ENCODE measurements around the gene NPAS3. TPM values are rescaled to one million over a fixed set of nuclear protein-coding genes. Genes with fewer than 3 reads are reported as not detected.

NPAS3 gene
- total and polyA plus RNA-seq, 11 donors, result 0.15 to 3.4 (median 0.92) TPM

GRCh38 chr14:33521192-33521591 is 582.5 kb downstream of the NPAS3 start:
- Histone ChIP-seq H3K9me3 (no peaks in the 10 kb centered on the region), H3K4me3 (no peak overlapping the region), H3K36me3 (no peaks in the 10 kb centered on the region), H3K4me1 (no peaks in the 10 kb centered on the region), H3K27ac (no peak overlapping the region), H3K27me3 (no peaks in the 10 kb centered on the region)
- DNase-seq (no peak), ATAC-seq (no peak)
- TF ChIP-seq, protein P1, sequence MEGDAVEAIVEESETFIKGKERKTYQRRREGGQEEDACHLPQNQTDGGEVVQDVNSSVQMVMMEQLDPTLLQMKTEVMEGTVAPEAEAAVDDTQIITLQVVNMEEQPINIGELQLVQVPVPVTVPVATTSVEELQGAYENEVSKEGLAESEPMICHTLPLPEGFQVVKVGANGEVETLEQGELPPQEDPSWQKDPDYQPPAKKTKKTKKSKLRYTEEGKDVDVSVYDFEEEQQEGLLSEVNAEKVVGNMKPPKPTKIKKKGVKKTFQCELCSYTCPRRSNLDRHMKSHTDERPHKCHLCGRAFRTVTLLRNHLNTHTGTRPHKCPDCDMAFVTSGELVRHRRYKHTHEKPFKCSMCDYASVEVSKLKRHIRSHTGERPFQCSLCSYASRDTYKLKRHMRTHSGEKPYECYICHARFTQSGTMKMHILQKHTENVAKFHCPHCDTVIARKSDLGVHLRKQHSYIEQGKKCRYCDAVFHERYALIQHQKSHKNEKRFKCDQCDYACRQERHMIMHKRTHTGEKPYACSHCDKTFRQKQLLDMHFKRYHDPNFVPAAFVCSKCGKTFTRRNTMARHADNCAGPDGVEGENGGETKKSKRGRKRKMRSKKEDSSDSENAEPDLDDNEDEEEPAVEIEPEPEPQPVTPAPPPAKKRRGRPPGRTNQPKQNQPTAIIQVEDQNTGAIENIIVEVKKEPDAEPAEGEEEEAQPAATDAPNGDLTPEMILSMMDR (IDR thresholded peaks at IDR 0.05), result no peak
- no peak for TF ChIP-seq POLR2A (IDR thresholded peaks at IDR 0.05)
- intact Hi-C loops (cut with DNase I), result no loop called here
- 47 to 75% (median 55%) methylated on average over 2 of the region's 2 CpGs for WGBS, 4 donors

DNA sequence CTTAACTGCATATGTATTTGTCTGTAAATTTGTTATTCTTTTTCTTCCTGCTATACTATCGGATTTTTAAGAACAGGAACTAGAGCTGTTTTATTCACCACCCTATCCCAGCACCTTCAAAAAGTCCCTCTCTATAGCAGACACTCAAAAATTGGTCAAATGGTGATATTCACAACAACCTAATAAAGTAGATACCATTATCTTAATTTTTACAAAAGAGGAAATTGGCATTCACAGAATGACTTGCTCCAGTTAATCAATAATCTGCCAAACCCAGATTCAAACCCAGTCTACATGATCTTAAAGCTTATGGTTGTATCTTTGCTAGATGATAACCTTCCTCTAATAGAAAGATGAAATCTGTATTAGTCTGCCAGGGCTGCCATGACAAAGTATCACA is 585.6 kb downstream of the NPAS3 start:
- WGBS, 4 donors, result 81 to 89% (median 82%) methylated on average over 1 of the region's 1 CpG
- no peaks in the 10 kb centered on the region for H3K9me3 ChIP-seq
- H3K4me3 ChIP-seq, result no peak overlapping the region
- H3K36me3 ChIP-seq, result no peaks in the 10 kb centered on the region
- no peaks in the 10 kb centered on the region for H3K4me1 ChIP-seq
- DNase-seq, result no peak
- TF ChIP-seq POLR2A (IDR thresholded peaks at IDR 0.05), result no peak
- TF ChIP-seq, protein P1 (IDR thresholded peaks at IDR 0.05), result no peak
- no peak overlapping the region for H3K27ac ChIP-seq
- H3K27me3 ChIP-seq, result no peaks in the 10 kb centered on the region
- ATAC-seq, result no peak
- intact Hi-C loops (cut with DNase I), result no loop called here

DNA sequence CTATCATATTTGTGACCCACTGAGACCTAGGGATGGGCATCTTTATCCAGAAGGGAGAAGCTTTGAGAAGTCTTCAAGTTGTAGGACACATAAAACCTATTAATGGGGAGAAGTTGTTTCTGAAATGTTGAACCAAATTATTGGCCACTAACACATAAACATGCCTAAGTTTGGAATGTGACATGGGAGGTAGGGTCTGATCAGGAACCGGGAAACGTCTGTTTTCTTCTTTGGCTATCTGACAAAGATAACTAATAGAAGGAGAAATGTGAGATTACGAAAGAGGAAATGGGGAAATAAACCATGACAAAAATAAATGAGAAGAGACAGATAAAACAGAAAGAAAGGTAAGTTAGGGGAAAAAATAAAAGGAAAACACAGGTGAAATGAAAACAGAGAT is 586.9 kb downstream of the NPAS3 start:
- H3K4me3 ChIP-seq, result no peak overlapping the region
- intact Hi-C loops (cut with DNase I), result no loop called here
- H3K9me3 ChIP-seq, result no peaks in the 10 kb centered on the region
- no peak overlapping the region for H3K27ac ChIP-seq
- no peak for ATAC-seq
- WGBS, 4 donors, result 24 to 32% (median 31%) methylated on average over 3 of the region's 3 CpGs
- no peak for DNase-seq
- no peaks in the 10 kb centered on the region for H3K36me3 ChIP-seq
- H3K27me3 ChIP-seq, result no peaks in the 10 kb centered on the region
- H3K4me1 ChIP-seq, result no peaks in the 10 kb centered on the region
- TF ChIP-seq POLR2A (IDR thresholded peaks at IDR 0.05), result no peak
- TF ChIP-seq, protein P1 (IDR thresholded peaks at IDR 0.05), result no peak

- H3K9me3 ChIP-seq, result no peaks in the 10 kb centered on the region
- DNase-seq, result no peak
- TF ChIP-seq POLR2A (IDR thresholded peaks at IDR 0.05), result no peak
- TF ChIP-seq, protein P1 (IDR thresholded peaks at IDR 0.05), result no peak
- WGBS, 4 donors, result 82 to 89% (median 86%) methylated on average over 6 of the region's 6 CpGs
- no peak overlapping the region for H3K4me3 ChIP-seq
- H3K36me3 ChIP-seq, result no peaks in the 10 kb centered on the region
- no peak for ATAC-seq
- no peaks in the 10 kb centered on the region for H3K4me1 ChIP-seq
- no peak overlapping the region for H3K27ac ChIP-seq
- intact Hi-C loops (cut with DNase I), result no loop called here
- H3K27me3 ChIP-seq, result no peaks in the 10 kb centered on the region
Observed at GRCh38 chr14:33527023-33527634, 588.5 kb downstream of the NPAS3 start.
